WTC11 (cell line): Measurements from ENCODE around the gene CZIB. TPM values are rescaled to one million over a fixed set of nuclear protein-coding genes. Genes with fewer than 3 reads are reported as not detected.

Source experiments
- ATAC-seq: fragments of 200-7000 bp; cut with Tn5 transposase; 2 replicates; pipeline ENCODE4 v1.10.0; 2021; ENCODE audit warnings: mild to moderate bottlenecking, moderate library complexity
- CTCF ChIA-PET: fragments of 300-600 bp; sonication (Branson Sonifier 250); formaldehyde crosslinking; loops from one replicate; lab custom pipeline; 2021; ENCODE audit warnings: antibody characterized with exemption; lab: Charles Lee
- POLR2A ChIA-PET: fragments of 350-600 bp; sonication (Branson Sonifier 250); formaldehyde crosslinking; loops from one replicate; lab custom pipeline; 2021; ENCODE audit warnings: antibody characterized with exemption; lab: Charles Lee
- DNase-seq: peaks from one replicate; pipeline ENCODE4 v3.0.0; 2021; ENCODE audit warnings: low spot score
- H3K27ac Mint-ChIP-seq: 2 replicates; pipeline ENCODE4 v1.8.0; 2021; ENCODE audit warnings: mixed read lengths
- H3K27me3 Mint-ChIP-seq: 2 replicates; pipeline ENCODE4 v1.8.0; 2021; ENCODE audit warnings: low read depth, mild to moderate bottlenecking, moderate library complexity, mixed read lengths
- H3K36me3 Mint-ChIP-seq: 2 replicates; pipeline ENCODE4 v1.8.0; 2021; ENCODE audit warnings: mixed read lengths
- H3K4me1 Mint-ChIP-seq: 2 replicates; pipeline ENCODE4 v1.8.0; 2022; ENCODE audit warnings: mixed read lengths
- H3K4me3 Mint-ChIP-seq: 2 replicates; pipeline ENCODE4 v1.8.0; 2021; ENCODE audit warnings: mild to moderate bottlenecking, moderate library complexity, mixed read lengths
- H3K9me3 Mint-ChIP-seq: 2 replicates; pipeline ENCODE4 v1.8.0; 2021; ENCODE audit warnings: mixed read lengths
- ATF1 ChIP-seq: sonication (generic); formaldehyde crosslinking; IDR thresholded peaks from 2 replicates; pipeline ENCODE4 v1.8.1; 2023; ENCODE audit warnings: mild to moderate bottlenecking, moderate library complexity, missing genetic modification reagents
- EMX1 ChIP-seq: fragments of 250-450 bp; sonication (Bioruptor Pico); IDR thresholded peaks from 2 replicates; pipeline ENCODE4 v1.8.0; 2021; ENCODE audit warnings: mild to moderate bottlenecking
- MXD4 ChIP-seq: fragments of 250-450 bp; sonication (Bioruptor Pico); IDR thresholded peaks from 2 replicates; pipeline ENCODE4 v1.8.0; 2021; ENCODE audit warnings: mild to moderate bottlenecking, moderate library complexity, borderline replicate concordance
- NFYB ChIP-seq: sonication (generic); formaldehyde crosslinking; conservative IDR thresholded peaks from 2 replicates; pipeline ENCODE4 v1.8.0; 2022; ENCODE audit warnings: low read depth, missing genetic modification reagents
- SOX15 ChIP-seq: fragments of 250-450 bp; sonication (Bioruptor Pico); IDR thresholded peaks from 2 replicates; pipeline ENCODE4 v1.9.0; 2021; ENCODE audit warnings: mild to moderate bottlenecking
- TEAD1 ChIP-seq: sonication (generic); formaldehyde crosslinking; IDR thresholded peaks from 2 replicates; pipeline ENCODE4 v1.8.0; 2022; ENCODE audit warnings: mild to moderate bottlenecking, missing genetic modification reagents
- total RNA-seq: library from RNA; stranded (reverse); gene quantifications from 3 replicates; pipeline ENCODE4 v1.2.3, GENCODE V29; 2021
- TF ChIP-seq, protein P1 (sequence below): sonication (generic); formaldehyde crosslinking; IDR thresholded peaks from 2 replicates; pipeline ENCODE4 v1.8.1; 2023; ENCODE audit warnings: mild to moderate bottlenecking, missing genetic modification reagents, moderate library complexity
- TF ChIP-seq, protein P2 (sequence below): fragments of 200-600 bp; IDR thresholded peaks from 2 replicates; pipeline ENCODE4 v1.8.0; 2022; ENCODE audit warnings: antibody characterized with exemption
- TF ChIP-seq, protein P3 (sequence below): sonication (generic); formaldehyde crosslinking; IDR thresholded peaks from 2 replicates; pipeline ENCODE4 v1.8.1; 2022; ENCODE audit warnings: missing genetic modification reagents, borderline replicate concordance
- TF ChIP-seq, protein P4 (sequence below): sonication (generic); formaldehyde crosslinking; conservative IDR thresholded peaks from 2 replicates; pipeline ENCODE4 v1.8.1; 2023; ENCODE audit warnings: mild to moderate bottlenecking, low read depth, missing genetic modification reagents, moderate library complexity
- TF ChIP-seq, protein P5 (sequence below): sonication (generic); formaldehyde crosslinking; IDR thresholded peaks from 2 replicates; pipeline ENCODE4 v1.8.1; 2023; ENCODE audit warnings: mild to moderate bottlenecking, moderate library complexity, missing genetic modification reagents
- TF ChIP-seq, protein P6 (sequence below): sonication (generic); formaldehyde crosslinking; IDR thresholded peaks from 2 replicates; pipeline ENCODE4 v1.8.0; 2022; ENCODE audit warnings: missing genetic modification reagents
- TF ChIP-seq, protein P7 (sequence below): fragments of 250-450 bp; sonication (Bioruptor Pico); IDR thresholded peaks from 2 replicates; pipeline ENCODE4 v1.9.0; 2021; ENCODE audit warnings: moderate library complexity, mild to moderate bottlenecking, inconsistent platforms, borderline replicate concordance
- TF ChIP-seq, protein P8 (sequence below): sonication (generic); formaldehyde crosslinking; conservative IDR thresholded peaks from 2 replicates; pipeline ENCODE4 v1.8.1; 2022; ENCODE audit warnings: mild to moderate bottlenecking, missing genetic modification reagents

CZIB gene
- total RNA-seq, 1 experiment from 2014 or later: 41.6 TPM

DNA sequence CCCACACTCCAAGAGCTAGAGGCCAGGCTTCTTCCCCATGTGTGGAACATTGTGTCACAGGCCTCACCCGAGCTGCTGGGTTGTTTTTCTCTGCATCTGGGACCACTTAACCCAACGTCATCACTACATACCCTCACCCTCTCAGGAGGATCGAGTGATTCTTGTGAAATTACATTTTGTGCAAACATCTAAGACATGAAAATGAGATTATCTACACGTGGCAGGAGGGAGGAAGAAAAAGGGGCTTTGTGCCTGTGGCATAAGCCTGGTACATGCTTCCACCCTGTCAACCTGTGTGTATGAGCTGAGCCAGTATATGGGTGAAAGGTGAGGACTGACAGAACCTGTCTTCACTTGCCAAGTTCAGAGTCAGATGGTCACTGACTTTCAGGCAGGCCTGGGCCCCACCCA is 22.2 kb downstream of the CZIB start:
- ATAC-seq: no peak
- peaks cover 24% of the 10 kb centered on the region for H3K36me3 Mint-ChIP-seq
- DNase-seq: no peak
- peak overlapping the region; percentile 87 for H3K27ac Mint-ChIP-seq
- peak overlapping the region; percentile 93 for H3K4me3 Mint-ChIP-seq
- peaks cover 1% of the 10 kb centered on the region; the same call in 1 of the 2 replicates for H3K9me3 Mint-ChIP-seq
- POLR2A ChIA-PET: no interaction called here
- H3K27me3 Mint-ChIP-seq: peaks cover 20% of the 10 kb centered on the region
- TF ChIP-seq, protein P1, sequence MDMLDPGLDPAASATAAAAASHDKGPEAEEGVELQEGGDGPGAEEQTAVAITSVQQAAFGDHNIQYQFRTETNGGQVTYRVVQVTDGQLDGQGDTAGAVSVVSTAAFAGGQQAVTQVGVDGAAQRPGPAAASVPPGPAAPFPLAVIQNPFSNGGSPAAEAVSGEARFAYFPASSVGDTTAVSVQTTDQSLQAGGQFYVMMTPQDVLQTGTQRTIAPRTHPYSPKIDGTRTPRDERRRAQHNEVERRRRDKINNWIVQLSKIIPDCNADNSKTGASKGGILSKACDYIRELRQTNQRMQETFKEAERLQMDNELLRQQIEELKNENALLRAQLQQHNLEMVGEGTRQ (CRISPR knock-in tag): no peak
- TF ChIP-seq SOX15 (CRISPR knock-in tag) (no peak), EMX1 (no peak), NFYB (CRISPR knock-in tag) (no peak), MXD4 (CRISPR knock-in tag) (no peak), TEAD1 (CRISPR knock-in tag) (no peak)
- TF ChIP-seq, protein P2, sequence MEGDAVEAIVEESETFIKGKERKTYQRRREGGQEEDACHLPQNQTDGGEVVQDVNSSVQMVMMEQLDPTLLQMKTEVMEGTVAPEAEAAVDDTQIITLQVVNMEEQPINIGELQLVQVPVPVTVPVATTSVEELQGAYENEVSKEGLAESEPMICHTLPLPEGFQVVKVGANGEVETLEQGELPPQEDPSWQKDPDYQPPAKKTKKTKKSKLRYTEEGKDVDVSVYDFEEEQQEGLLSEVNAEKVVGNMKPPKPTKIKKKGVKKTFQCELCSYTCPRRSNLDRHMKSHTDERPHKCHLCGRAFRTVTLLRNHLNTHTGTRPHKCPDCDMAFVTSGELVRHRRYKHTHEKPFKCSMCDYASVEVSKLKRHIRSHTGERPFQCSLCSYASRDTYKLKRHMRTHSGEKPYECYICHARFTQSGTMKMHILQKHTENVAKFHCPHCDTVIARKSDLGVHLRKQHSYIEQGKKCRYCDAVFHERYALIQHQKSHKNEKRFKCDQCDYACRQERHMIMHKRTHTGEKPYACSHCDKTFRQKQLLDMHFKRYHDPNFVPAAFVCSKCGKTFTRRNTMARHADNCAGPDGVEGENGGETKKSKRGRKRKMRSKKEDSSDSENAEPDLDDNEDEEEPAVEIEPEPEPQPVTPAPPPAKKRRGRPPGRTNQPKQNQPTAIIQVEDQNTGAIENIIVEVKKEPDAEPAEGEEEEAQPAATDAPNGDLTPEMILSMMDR: no peak
- TF ChIP-seq, protein P3, sequence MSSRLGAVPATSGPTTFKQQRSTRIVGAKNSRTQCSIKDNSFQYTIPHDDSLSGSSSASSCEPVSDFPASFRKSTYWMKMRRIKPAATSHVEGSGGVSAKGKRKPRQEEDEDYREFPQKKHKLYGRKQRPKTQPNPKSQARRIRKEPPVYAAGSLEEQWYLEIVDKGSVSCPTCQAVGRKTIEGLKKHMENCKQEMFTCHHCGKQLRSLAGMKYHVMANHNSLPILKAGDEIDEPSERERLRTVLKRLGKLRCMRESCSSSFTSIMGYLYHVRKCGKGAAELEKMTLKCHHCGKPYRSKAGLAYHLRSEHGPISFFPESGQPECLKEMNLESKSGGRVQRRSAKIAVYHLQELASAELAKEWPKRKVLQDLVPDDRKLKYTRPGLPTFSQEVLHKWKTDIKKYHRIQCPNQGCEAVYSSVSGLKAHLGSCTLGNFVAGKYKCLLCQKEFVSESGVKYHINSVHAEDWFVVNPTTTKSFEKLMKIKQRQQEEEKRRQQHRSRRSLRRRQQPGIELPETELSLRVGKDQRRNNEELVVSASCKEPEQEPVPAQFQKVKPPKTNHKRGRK (CRISPR knock-in tag): no peak
- TF ChIP-seq, protein P4, sequence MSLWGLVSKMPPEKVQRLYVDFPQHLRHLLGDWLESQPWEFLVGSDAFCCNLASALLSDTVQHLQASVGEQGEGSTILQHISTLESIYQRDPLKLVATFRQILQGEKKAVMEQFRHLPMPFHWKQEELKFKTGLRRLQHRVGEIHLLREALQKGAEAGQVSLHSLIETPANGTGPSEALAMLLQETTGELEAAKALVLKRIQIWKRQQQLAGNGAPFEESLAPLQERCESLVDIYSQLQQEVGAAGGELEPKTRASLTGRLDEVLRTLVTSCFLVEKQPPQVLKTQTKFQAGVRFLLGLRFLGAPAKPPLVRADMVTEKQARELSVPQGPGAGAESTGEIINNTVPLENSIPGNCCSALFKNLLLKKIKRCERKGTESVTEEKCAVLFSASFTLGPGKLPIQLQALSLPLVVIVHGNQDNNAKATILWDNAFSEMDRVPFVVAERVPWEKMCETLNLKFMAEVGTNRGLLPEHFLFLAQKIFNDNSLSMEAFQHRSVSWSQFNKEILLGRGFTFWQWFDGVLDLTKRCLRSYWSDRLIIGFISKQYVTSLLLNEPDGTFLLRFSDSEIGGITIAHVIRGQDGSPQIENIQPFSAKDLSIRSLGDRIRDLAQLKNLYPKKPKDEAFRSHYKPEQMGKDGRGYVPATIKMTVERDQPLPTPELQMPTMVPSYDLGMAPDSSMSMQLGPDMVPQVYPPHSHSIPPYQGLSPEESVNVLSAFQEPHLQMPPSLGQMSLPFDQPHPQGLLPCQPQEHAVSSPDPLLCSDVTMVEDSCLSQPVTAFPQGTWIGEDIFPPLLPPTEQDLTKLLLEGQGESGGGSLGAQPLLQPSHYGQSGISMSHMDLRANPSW (CRISPR knock-in tag): no peak
- TF ChIP-seq, protein P5, sequence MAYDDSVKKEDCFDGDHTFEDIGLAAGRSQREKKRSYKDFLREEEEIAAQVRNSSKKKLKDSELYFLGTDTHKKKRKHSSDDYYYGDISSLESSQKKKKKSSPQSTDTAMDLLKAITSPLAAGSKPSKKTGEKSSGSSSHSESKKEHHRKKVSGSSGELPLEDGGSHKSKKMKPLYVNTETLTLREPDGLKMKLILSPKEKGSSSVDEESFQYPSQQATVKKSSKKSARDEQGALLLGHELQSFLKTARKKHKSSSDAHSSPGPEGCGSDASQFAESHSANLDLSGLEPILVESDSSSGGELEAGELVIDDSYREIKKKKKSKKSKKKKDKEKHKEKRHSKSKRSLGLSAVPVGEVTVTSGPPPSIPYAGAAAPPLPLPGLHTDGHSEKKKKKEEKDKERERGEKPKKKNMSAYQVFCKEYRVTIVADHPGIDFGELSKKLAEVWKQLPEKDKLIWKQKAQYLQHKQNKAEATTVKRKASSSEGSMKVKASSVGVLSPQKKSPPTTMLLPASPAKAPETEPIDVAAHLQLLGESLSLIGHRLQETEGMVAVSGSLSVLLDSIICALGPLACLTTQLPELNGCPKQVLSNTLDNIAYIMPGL: no peak
- peaks cover 20% of the 10 kb centered on the region for H3K4me1 Mint-ChIP-seq
- CTCF ChIA-PET: no interaction called here

DNA sequence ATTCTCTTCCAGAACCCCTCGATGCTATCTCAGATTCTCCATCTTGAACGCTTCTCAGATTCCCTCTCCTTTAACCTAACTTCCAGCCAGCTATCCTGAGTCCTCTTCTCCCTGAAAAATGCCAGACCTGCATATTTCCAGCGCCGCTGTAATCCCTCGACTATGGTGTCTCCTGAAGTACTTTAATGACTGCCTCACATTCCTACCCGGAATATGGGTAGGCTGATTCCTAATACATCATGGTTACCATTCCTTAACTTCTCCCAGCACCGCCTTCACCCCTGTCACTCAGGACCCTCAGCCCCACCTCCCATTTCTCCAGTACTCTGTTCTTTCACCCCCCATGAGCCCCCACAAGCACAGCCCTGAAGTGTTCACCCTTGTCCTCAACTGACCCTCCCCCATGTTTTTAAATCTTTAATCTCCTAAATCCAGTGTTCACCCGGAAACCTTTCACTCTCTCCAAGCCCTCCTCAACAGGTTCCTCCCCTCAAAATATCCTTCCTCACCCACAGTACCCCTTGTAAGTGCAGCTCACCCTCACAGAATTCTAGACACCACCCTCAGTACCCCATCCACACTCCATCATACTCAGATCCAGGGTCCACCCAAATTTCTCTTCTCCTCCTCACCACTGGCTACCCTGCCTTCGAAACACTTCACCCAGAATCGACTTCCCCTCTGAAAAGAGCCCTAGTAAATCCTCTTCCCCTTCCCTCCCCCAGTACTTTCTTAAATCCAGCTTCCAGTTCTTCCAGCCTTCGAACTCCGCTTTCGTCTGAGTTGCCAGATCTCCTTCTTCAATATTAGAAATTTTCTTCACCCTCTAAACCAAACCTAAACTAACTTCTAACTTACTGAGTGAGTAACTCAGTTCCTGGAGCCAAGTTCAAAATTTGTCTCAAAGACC is 22.9 kb downstream of the CZIB start:
- CTCF ChIA-PET: no interaction called here
- peak overlapping the region; percentile 93 for H3K4me3 Mint-ChIP-seq
- peaks cover 20% of the 10 kb centered on the region for H3K4me1 Mint-ChIP-seq
- peak overlapping the region; percentile 87 for H3K27ac Mint-ChIP-seq
- no peaks in the 10 kb centered on the region for H3K9me3 Mint-ChIP-seq
- H3K27me3 Mint-ChIP-seq: peaks cover 20% of the 10 kb centered on the region
- H3K36me3 Mint-ChIP-seq: peaks cover 17% of the 10 kb centered on the region
- TF ChIP-seq ATF1 (CRISPR knock-in tag) (no peak), NFYB (CRISPR knock-in tag) (no peak)
- TF ChIP-seq, protein P6, sequence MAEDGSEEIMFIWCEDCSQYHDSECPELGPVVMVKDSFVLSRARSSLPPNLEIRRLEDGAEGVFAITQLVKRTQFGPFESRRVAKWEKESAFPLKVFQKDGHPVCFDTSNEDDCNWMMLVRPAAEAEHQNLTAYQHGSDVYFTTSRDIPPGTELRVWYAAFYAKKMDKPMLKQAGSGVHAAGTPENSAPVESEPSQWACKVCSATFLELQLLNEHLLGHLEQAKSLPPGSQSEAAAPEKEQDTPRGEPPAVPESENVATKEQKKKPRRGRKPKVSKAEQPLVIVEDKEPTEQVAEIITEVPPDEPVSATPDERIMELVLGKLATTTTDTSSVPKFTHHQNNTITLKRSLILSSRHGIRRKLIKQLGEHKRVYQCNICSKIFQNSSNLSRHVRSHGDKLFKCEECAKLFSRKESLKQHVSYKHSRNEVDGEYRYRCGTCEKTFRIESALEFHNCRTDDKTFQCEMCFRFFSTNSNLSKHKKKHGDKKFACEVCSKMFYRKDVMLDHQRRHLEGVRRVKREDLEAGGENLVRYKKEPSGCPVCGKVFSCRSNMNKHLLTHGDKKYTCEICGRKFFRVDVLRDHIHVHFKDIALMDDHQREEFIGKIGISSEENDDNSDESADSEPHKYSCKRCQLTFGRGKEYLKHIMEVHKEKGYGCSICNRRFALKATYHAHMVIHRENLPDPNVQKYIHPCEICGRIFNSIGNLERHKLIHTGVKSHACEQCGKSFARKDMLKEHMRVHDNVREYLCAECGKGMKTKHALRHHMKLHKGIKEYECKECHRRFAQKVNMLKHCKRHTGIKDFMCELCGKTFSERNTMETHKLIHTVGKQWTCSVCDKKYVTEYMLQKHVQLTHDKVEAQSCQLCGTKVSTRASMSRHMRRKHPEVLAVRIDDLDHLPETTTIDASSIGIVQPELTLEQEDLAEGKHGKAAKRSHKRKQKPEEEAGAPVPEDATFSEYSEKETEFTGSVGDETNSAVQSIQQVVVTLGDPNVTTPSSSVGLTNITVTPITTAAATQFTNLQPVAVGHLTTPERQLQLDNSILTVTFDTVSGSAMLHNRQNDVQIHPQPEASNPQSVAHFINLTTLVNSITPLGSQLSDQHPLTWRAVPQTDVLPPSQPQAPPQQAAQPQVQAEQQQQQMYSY: no peak
- TF ChIP-seq, protein P7, sequence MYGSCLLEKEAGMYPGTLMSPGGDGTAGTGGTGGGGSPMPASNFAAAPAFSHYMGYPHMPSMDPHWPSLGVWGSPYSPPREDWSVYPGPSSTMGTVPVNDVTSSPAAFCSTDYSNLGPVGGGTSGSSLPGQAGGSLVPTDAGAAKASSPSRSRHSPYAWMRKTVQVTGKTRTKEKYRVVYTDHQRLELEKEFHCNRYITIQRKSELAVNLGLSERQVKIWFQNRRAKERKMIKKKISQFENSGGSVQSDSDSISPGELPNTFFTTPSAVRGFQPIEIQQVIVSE (CRISPR knock-in tag): no peak
- TF ChIP-seq, protein P8, sequence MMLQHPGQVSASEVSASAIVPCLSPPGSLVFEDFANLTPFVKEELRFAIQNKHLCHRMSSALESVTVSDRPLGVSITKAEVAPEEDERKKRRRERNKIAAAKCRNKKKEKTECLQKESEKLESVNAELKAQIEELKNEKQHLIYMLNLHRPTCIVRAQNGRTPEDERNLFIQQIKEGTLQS (CRISPR knock-in tag): no peak
- TF ChIP-seq, all 79 proteins: peak for 0
- POLR2A ChIA-PET: no interaction called here
- ATAC-seq: peak; percentile 15
- DNase-seq: no peak
